GM19397 (cell line): ENCODE measurements around the gene LRRC1.

Source experiments
- ATAC-seq: cut with Tn5 transposase; IDR thresholded peaks from one replicate; pipeline ENCODE4 v1.9.1; 2021; ENCODE audit warnings: mild to moderate bottlenecking, moderate library complexity; ENCODE audit not compliant: unreplicated experiment

The LRRC1 gene

GRCh38 chr6:53845280-53846195 lies 50.7 kb downstream of the LRRC1 start:
- no peak for ATAC-seq

GRCh38 chr6:53846250-53846649 lies 51.4 kb downstream of the LRRC1 start:
- no peak for ATAC-seq

GRCh38 chr6:53847796-53848314 lies 53.0 kb downstream of the LRRC1 start:
- ATAC-seq = no peak

DNA sequence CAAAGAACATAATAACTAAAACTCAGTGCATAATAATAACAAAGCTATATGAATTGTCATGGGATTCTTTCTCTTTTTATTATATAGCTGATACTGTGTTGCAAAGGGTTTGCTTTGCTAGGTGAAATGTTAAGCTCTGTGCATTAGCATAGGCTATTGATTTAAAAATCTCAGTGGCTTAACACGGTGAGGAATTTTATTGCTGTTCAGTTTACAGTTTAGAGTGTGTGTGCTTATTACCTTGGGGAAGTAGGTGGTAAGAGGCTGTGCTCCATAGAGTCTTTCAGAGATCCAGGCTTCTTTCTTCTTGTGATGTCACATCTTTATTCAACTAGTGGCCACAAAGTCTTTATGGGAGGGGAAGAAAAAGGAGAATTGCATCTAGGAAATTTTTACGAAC lies 55.7 kb downstream of the LRRC1 start:
- no peak for ATAC-seq

GRCh38 chr6:53851561-53851960 lies 56.8 kb downstream of the LRRC1 start:
- no peak for ATAC-seq

DNA sequence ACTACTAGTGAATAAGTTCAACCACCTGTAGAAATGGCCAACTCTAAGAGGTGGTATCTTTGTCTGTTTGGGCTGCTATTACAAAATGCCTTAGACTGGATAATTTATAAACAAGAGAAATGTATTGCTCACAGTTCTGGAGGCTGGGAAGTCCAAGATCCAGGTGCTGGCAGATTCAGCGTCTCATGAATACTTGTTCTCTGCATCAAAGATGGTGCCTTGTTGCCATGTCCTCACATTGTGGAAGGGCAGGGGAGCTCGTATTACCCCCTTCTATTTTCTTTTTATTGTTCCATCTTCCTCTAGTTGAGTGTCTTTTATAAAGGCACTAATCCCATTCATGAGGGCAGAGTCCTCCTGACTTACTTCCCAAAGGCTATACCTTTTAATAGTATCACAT lies 58.0 kb downstream of the LRRC1 start:
- no peak for ATAC-seq

- peak; percentile 95 for ATAC-seq
These were observed 60.2 kb downstream of the LRRC1 start for GRCh38 chr6:53854843-53855567.

GRCh38 chr6:53855940-53856339 lies 61.1 kb downstream of the LRRC1 start:
- no peak for ATAC-seq

DNA sequence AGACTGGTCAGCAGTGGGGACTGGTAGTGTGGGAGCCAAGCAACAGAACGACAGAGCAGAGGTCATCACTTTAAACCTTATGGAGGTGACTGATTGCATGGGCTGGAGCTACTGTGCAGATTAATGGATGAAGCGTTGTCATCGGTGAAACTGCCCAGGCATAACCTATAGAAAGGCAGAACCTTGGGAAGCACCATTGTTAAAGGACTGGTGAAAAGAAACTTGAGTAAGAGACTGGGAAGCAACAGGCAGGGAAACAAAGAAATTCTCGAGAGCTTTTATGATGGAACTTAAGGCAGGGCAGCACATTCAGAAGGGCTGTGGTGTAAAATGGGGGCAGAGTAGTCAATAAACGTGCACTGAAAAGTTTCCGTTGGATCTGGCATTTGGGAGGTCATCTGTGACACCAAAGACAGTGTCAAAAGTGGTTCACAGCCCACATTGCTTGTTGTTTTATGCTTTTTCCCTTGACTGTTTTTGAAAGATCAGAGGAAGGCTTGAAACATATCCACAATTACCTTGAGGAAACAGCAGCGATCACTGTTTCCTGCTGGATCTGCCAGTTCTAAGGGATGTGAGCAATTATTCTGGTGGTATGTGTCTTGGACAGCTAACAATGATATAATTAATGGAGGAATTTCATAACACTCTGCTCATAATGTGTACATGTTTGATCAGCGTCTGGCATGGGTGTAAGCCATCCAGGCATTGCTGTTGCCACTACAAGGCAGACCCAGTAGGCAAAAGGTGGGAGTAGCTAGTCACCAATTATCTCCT lies 62.7 kb downstream of the LRRC1 start:
- no peak for ATAC-seq

- no peak for ATAC-seq
These were observed 63.4 kb downstream of the LRRC1 start for GRCh38 chr6:53858196-53858595.

GRCh38 chr6:53858913-53859312 lies 64.1 kb downstream of the LRRC1 start:
- ATAC-seq = no peak

DNA sequence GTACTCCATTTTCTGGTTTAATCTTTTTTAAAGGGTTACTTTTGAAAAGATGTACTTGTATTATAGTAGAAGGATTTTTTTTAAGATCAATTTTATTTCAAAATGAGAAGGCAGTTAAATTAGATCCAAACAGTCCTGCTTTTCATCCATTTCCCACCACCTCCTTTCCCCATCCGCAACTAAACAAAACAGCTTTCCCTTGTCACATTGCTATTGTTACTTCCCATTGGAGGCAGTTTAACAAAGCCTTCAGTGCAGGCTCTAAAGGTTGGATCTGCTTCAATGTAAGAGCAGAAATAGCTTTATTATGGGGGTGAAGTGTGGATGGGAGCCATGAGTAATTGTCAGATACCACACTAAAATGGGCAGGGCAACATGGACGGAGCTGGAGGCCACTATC lies 65.7 kb downstream of the LRRC1 start:
- no peak for ATAC-seq

GRCh38 chr6:53861518-53861917 lies 66.7 kb downstream of the LRRC1 start:
- ATAC-seq = no peak

DNA sequence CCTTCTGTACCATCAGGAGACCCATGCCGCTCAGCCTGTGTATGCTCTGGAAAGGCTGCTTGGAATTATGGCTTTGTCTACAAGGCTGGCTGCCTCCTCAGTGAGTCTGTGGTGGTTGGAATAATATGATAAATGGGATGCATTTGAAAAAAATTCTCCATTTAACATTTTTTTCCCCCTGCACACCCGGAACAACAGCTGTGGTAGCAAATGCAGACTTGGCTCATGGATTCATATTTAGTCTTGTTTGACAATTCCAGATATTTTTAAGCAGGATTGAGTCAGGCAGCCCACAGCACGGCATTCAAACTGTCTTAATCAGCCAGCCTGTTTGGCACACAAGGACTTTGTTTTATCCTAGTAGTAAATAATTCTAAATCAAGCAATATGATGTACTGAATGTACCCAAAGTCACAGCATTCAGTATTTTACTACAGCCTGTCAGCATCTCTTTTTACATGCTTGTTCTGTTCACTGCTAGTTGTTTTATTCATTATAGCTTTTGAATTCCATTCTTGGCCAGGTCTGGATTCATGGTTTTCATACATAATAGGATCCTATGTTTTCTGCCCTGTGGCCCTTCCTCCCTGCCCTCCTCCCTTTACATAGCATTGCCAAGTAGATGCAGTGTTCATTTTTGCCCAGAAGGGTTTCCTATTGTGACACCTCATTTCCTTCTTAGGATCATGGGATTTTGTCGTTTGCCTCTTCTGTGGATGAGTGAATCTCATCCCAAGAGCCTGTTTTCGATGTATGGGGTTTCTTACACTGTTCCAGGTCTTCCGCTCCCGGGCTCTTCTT lies 68.1 kb downstream of the LRRC1 start:
- ATAC-seq = no peak

DNA sequence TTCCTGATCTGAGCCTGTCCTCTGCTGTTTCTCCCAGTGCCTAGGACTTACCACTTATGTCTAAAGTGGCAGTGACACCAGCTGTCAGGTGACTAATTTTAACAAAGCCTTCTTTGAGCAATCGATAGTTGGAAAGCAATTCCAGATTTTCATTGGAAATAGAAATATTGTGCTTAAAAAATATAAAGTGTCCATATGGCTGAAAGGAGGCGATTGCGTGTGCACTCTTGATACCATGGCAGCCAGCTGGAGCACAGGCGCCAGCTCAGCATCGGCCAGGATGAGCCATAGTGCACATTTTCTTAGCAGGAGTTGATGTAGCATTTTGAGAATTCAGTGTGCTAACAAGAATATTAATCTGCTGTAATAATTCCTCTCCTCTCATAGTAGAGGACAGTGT lies 70.0 kb downstream of the LRRC1 start:
- no peak for ATAC-seq

DNA sequence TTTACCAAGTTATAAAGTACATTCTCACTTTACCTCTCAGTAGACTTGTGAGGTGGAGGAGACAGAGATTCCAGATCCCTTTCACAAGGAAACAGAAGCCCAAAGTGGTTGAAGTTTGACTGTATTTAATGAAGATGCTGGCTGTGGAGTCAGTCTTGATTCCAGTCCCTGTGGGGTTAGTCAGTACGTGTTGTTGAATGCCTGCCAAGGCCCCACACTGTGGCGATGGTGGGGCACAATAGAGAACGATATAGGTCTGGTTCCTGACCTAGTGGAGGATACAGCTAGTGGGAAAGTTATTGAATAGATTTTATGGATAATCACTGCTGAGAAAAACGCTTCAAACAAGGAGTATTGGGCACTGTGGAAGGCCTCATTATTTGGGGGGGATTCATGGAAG lies 71.4 kb downstream of the LRRC1 start:
- ATAC-seq = no peak

DNA sequence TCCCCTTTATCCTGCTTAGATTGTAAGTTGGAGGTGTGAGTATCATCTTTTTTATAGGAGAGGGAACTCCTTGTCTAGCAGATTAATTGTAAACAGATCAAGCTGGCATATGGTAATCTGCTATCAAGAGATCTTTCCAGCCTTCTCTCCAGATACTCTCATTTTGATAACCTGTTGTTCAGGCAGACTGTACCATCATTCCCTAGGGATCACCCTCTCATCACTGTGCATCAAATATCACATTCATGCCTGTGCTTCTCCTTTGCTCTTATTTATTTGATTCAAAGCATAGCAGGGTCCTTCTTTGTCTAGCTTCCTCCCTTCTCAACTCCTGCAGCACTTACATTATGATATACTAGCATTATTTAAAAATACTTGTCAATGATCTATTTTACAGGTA lies 73.8 kb downstream of the LRRC1 start:
- no peak for ATAC-seq

GRCh38 chr6:53869964-53870363 lies 75.2 kb downstream of the LRRC1 start:
- no peak for ATAC-seq

DNA sequence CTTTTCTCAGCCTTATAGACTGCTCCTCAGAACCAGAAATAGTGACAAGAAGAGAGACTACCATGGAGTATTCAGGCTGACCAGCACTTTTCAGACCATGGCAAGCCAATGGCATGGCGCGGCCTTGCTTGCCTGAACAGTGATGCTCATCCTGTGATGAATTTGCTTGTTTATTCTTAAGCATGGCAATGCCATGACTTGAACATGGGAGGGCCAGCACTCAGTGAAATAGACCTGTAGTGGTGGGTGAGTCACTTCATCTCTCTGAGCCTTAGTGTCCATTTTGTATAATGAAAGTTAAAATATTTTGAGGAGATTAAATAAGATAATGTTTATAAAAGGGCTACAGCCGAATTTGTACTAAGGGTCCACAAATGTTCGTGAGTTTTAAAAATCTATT lies 79.1 kb downstream of the LRRC1 start:
- no peak for ATAC-seq

DNA sequence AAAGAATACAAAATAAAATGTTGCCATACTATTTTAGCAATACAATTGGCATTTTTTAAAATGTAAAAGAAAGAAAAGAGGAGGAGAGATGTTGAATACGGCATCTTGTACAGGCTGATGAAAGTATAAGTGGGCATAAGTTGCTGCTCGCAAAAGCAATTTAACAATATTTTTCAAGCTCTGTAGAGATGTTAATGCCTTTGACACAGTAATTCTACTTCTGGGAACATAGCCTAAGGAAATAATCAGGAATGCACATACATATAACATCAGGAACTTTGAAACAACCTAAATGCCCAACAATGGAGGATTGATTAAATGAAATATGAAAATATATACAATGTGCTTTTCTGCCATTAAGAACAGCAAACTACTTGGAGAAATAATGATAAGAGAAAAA lies 80.2 kb downstream of the LRRC1 start:
- ATAC-seq = no peak
